Raji (cell line): ENCODE data around the gene DDX43.

Source experiments
- POLR2A ChIP-seq: IDR thresholded peaks from 2 replicates; pipeline ENCODE4 v1.6.1; 2011; ENCODE audit warnings: low read depth, low read length, control low read depth; ENCODE audit not compliant: insufficient read depth

Gene DDX43

DNA sequence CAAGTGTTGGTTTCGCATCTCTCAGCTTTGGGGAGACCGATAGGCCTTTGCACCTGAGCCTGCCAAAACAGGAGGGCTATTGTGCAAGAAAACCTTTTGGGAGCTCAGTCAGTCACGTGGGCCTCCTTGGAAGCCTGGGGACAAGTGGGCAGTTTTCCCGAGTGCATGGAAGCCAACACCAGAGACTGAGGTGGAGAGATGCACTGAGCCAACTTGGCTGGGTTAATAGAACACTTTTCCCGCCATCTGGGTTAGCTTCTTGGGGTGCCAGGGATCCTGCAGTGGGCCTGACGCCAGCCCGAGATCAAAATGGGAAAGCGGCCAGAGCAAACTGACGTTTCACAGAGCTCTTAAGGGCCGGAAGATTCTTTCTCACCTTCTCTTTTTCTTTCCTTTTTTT lies 22.1 kb upstream of the DDX43 start:
- no peak for TF ChIP-seq POLR2A

DNA sequence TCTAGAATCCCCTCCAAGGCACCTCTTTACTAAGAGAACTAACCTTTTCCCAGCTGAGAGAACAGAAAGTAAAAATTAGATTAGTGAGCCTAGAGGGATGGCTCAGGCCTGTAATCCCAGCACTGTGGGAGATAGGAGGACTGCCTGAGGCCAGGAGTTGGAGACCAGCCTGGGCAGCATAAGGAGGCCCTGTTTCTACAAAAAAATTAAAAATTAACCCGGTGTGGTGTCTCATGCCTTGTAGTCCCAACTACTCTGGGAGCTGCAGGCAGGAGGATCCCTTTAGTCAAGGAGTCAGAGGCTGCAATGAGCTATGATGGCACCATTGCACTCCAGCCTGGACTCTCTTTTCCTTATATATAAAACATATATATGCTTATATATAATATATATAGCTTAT lies 19.4 kb upstream of the DDX43 start:
- TF ChIP-seq POLR2A = no peak

GRCh38 chr6:73377225-73377624 lies 17.4 kb upstream of the DDX43 start:
- no peak for TF ChIP-seq POLR2A

- no peak for TF ChIP-seq POLR2A
Observed at GRCh38 chr6:73382462-73383113, 12.0 kb upstream of the DDX43 start.

GRCh38 chr6:73388433-73388799 lies 6.2 kb upstream of the DDX43 start:
- TF ChIP-seq POLR2A = no peak

GRCh38 chr6:73388800-73389512 lies 5.7 kb upstream of the DDX43 start:
- no peak for TF ChIP-seq POLR2A

DNA sequence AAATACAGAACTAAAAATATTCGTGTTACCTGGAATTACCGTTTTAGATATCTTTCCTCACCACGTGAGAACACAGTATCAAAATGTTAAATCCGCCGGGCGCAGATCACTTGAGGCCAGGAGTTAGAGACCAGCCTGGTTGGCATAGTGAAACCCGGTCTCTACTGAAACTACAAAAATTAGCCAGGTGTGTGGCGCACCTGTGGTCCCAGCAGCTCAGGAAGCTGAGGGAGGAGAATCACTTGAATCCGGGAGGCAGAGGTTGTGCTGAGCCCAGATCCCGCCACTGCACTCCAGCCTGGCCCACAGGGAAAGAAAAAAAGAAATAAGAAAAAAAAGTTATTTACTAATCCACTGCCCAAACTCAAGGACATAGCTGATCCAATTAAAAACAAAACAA lies 4.8 kb upstream of the DDX43 start:
- TF ChIP-seq POLR2A = no peak

DNA sequence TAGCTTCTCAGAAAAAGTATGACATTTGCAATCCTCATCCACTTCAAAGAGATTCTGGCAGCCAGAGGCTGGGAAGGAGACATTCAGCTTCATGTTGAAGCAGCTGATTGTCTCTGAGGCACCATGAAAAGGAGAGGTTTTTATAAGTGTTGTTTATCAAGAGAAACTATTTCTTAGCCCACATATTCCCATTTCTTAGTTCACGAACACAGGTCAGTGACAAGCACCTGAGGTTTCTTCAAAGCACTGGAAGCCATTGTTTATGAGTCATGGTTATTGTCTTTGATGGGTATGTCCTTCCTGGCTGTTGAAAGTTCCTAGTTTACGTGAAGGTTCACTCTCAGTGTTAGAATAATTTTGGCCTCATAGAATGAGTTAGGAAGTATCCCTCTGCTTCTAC lies 3.0 kb upstream of the DDX43 start:
- no peak for TF ChIP-seq POLR2A

- TF ChIP-seq POLR2A = no peak
Observed at GRCh38 chr6:73393278-73393677, 1.4 kb upstream of the DDX43 start.

- no peak for TF ChIP-seq POLR2A
Observed at GRCh38 chr6:73395875-73396274, 1.2 kb downstream of the DDX43 start.

DNA sequence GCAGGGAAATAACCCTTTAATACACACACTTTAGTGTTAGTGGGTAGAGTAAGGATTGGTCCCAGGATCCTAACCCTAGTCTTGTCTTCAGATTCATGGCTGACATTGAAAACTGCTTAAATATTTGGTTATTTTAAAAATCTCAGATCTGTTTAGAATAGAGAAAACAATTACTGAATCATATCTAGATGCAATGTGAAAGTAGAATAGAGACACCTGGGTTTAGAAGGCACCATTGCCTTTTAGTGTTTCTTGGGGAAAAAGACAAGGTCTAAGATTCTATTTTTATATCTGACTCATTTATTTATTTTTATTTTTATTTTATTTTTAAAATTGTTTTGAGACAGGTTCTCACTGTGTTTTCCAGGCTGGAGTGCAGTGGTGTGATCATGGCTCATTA lies 6.0 kb downstream of the DDX43 start:
- TF ChIP-seq POLR2A = no peak

DNA sequence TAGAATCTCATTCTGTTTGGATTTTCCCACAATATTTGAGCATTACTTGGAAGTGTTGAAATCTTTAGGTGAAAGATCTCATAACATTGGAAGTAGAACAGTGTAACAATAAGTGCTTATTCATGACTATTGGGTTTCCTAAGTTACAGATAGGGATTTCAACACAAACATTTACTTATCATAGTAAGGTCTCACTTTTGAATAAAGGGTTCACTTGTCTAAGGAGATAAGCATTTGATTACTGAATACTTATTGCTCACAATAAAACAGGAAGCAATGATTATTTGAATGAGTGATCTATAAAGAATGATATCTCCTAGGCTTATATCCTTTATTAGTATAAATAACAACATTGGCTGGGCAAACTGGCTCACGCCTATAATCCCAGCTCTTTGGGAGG lies 14.8 kb downstream of the DDX43 start:
- no peak for TF ChIP-seq POLR2A

DNA sequence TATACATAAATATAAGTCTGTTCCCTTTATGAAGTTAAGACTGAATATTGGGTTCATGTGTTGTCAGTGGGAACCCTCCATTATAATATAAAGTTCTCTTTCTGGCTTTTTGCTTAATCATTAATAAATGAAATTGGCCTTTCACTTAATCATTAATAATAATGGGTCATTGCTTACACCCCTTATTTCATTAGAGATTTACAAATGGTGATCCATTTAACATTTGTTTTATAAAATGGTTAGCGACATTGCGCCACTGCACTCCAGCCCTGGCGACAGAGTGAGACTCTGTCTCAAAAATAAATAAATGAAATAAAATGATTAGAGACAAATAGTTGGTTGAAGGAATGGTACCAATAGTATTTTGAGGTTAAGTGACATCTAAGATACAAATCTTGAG lies 18.5 kb downstream of the DDX43 start:
- no peak for TF ChIP-seq POLR2A

DNA sequence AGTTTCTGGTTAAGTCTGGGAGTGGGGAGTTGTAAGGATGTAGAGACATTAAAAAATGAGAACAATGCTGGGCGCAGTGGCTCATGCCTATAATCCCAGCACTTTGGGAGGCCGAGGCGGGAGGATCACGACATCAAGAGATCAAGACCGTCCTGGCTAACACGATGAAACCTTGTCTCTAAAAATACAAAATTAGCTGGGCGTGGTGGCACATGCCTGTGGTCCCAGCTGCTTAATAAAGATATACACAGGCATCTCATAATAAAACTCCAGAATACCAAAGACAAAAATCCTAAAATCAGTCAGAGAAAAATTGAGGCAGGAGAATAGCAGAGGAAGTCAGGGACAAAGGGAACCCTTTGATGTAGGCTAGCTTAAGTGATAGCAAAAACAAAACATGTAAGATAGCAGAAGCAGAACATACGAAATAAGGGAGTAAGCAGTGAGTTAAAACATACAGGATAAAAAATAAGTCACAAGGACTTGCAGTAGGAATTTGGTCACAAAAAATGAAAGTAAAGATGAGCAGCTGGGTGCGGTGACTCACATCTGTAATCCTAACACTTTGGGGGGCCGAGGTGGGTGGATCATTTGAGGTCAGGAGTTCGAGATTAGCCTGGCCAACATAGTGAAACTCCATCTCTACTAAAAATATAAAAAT lies 23.6 kb downstream of the DDX43 start:
- no peak for TF ChIP-seq POLR2A

DNA sequence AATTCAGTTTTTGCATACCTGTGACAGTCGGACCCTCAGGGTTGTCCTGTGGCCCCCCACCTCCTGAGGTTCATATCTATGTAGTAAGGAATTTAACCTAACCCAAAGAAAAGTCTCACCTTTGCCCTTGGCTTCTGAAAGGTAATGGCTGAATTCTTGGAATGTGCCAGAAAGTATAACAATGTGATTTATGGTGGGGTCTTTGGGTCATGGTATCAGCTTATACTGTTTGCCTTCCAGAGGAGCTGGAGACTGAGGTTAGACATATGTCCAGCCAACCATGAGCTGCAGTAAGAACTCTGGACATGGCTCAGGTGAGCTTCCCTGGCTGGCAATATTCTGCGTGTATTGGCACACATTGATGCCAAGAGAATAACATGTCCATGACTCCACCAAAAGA lies 26.9 kb downstream of the DDX43 start:
- TF ChIP-seq POLR2A = no peak

- TF ChIP-seq POLR2A = no peak
Observed at GRCh38 chr6:73435236-73435635, 40.6 kb downstream of the DDX43 start.

- TF ChIP-seq POLR2A = no peak
Observed at GRCh38 chr6:73443555-73443954, 48.9 kb downstream of the DDX43 start.
